GM21390 (cell line): Measurements from ENCODE around the gene LIPC.
A peak's percentile ranks its signal among the peaks of the same experiment; 100 is the strongest.

Experiments
- ATAC-seq: cut with Tn5 transposase; IDR thresholded peaks from one replicate; pipeline ENCODE4 v1.9.1; 2021; ENCODE audit not compliant: unreplicated experiment

The LIPC gene

DNA sequence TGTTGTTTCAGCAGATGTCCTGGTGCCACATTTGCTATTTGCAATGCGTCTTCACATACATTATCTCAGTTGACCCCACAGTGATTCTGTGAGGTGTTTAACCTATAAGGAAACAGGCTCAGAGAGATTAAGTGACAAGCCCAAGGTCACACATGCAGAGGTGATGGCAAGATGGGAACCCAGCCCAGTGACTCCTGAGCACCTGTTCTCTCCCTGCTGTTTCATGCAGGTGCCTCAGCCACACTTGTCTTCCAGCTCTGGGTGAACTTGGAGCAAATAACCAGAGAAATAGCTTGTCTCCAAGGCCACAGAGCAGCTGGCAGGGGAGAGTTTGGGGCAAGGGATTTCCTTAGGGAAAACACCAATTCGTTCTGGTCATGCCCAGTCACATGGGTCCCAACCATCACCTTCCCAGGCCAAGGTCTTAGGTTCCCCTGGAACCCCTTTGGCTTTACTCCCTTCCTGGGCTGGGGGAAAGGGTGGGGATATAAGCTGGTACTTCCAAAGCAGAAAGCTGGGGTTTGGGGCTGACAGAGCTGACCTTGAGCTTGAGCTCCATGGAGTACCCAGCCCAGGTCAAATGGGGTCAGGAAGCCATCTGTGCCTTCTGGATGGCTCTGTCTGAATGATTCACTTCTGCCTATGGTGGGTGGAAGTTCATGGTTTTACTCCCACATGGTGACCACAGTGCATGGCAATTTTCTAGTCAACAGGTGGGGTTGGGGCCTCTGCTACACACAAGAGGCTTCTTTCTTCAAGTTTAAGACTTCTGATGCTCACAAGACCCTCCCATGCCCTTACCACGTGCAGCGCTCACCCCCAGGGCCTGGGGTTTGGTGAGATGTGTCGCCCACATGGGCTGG lies 22.4 kb downstream of the LIPC start:
- no peak for ATAC-seq

- ATAC-seq = no peak
These were observed 23.2 kb downstream of the LIPC start for GRCh38 chr15:58454950-58455401.

- peak; percentile 64 for ATAC-seq
These were observed 25.7 kb downstream of the LIPC start for GRCh38 chr15:58457466-58457965.

- no peak for ATAC-seq
These were observed 26.3 kb downstream of the LIPC start for GRCh38 chr15:58458076-58458475.

DNA sequence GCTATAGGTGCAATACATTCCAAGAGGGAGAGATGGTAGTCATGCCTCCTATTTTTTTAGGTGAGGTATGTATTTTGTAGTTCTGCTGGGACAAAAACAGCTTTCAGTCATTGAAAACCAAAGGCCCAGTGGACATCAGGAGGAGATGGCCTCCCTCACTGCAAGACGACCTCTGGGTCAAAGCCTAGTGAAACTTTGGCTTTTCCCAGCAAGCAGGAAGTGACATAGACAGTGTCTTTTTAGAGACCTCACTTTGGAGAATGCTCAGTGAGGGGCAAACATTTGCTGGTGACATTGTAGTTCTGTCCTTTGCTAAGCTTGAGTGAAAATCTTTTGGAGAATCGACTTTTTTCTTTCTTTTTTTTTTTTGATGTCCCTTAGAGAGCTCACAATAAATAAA lies 27.3 kb downstream of the LIPC start:
- no peak for ATAC-seq

GRCh38 chr15:58459560-58459959 lies 27.8 kb downstream of the LIPC start:
- ATAC-seq = no peak

DNA sequence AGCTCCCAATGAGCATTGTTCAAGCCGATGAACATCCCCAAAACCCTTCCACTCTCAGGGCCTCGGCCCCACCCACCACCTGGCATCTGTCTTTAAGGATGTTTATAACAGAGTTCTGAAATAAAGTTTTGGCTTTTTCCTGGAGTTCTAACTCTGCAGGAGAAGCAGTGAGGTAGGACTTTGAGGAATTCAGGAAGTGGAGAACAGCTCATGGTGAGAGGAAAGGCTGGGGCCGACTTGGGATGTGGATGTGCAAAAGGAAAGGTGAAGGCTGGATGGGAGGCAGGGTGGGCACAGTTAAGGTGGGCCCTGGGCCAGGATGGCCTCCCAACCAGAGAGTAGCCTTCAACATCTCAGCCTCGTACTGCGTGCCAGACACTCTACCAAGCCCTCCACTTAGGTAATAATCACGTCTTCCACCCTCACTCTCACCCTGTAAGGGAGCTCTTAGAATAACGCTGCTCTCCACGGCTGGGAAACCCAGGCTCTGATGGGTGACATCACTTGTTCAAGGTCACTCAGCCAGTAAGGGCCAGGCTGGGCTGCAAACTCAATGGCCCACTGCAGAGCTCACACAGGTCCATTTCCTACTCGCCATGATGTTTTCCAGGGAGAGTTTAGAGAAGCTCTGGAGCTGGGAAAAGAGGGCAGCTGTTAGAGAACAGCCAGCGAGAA lies 28.5 kb downstream of the LIPC start:
- ATAC-seq = no peak

GRCh38 chr15:58460872-58461271 lies 29.1 kb downstream of the LIPC start:
- ATAC-seq = no peak

GRCh38 chr15:58462547-58462946 lies 30.8 kb downstream of the LIPC start:
- no peak for ATAC-seq

GRCh38 chr15:58462973-58463663 lies 31.3 kb downstream of the LIPC start:
- no peak for ATAC-seq

GRCh38 chr15:58463815-58464650 lies 32.2 kb downstream of the LIPC start:
- ATAC-seq = no peak

DNA sequence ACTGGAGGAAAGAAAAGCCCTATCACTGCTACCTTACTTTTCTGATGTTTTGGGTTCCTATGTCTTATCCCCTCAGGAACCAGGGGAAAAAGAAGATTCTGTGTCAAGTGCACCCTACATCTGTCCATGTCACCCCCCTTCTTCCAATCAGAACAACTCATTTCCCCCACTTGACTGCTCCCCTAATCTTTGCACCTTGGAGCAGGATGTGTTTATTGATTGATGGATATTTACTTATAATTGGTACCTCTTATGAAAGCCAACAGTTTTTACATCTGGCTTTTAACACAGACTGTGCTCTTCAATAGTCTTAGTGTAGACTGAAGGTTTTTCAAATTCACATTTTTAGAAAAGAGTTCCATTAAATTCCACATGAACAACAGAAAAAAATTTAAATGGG lies 33.3 kb downstream of the LIPC start:
- ATAC-seq = no peak

- no peak for ATAC-seq
These were observed 34.2 kb downstream of the LIPC start for GRCh38 chr15:58465866-58466517.

DNA sequence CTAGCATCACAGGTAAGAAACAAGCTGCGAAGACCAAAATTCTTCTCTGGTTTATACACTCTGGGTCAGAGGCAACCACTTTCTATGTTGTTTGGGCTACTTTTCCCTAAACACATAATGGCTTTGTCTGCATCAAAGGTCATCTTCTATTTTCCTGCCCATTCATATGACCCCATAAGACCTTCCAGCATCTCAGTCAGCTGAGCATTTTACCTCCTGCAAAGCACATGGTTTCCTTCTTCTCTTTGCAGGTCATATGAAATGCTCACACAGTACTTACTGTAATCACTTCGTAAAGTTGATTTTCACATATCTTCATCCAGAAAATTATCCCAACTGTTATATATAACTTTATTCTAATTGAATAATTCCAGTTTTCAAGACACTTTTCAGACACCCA lies 34.8 kb downstream of the LIPC start:
- no peak for ATAC-seq

GRCh38 chr15:58467121-58467721 lies 35.4 kb downstream of the LIPC start:
- ATAC-seq = no peak

- no peak for ATAC-seq
These were observed 36.1 kb downstream of the LIPC start for GRCh38 chr15:58467722-58468423.

GRCh38 chr15:58469432-58470353 lies 37.9 kb downstream of the LIPC start:
- ATAC-seq = no peak

GRCh38 chr15:58471348-58471747 lies 39.6 kb downstream of the LIPC start:
- ATAC-seq = no peak
